ENCODE data around the gene INA.

INA gene

DNA sequence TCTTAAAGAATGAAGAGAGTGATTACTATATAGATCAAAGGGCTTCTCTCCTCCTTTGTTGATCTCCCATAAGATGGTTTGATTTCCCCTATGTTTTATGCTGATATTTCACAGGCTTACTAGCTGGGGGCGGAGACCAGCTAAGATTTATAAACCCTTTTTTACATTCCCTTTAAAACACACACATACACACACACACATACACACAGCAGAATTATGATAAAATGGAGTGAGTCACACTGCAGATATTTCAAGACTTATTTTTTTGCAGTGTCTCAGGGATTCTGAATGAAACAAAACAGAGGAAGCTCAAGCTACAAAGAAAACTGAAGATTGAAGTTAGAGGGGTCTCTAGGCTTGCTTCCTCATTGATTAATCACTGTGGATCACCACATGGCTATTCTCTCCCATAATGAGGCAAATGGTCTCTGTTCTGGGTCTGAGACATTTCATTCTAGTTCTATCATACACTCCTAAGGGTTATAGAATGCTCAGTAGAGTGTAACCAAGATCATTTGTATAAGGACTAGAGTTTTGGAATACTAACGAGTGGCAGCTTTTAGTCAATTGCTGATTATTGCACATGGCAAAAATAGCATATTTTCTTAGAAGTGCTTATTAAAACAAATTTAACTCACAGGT lies 18.6 kb downstream of the INA start:
- no peaks in the 10 kb centered on the region for H3K4me1 ChIP-seq (ENCODE audit: control insufficient read depth, insufficient read depth, low read length, poor library complexity, severe bottlenecking)
- H3K36me3 ChIP-seq (ENCODE audit: control insufficient read depth, insufficient read depth, low read length), result peaks cover under 1% of the 10 kb centered on the region
- H3K27ac ChIP-seq (ENCODE audit: low read depth, low read length, severe bottlenecking), result no peak overlapping the region
- no peak overlapping the region for H3K4me3 ChIP-seq (ENCODE audit: extremely low read depth, insufficient read depth, low read length, poor library complexity, severe bottlenecking)
- no CpG with 5 or more reads among the region's 2 CpGs for WGBS, 2 experiments (ENCODE audit: insufficient coverage in 2 of 2)
- no peaks in the 10 kb centered on the region for H3K9me3 ChIP-seq (ENCODE audit: control insufficient read depth, low read length)

DNA sequence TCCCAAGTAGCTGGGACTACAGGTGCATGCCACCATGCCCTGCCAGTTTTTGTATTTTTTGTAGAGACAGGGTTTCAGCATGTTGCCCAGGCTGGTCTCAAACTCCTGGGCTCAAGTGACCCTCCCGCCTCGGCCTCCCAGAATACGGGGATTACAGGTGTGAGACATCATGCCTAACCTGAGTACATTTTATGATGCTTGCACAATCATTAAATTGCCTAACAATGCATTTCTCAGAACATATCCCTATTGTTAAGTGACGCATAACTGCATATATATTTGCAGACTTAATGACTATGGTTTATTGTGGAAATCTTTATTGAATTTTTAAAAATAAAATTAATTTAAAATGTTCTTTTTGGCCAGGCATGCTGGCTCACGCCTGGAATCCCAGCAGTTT lies 30.7 kb downstream of the INA start:
- H3K9me3 ChIP-seq (ENCODE audit: control insufficient read depth, low read length), result no peaks in the 10 kb centered on the region
- no peak overlapping the region for H3K4me3 ChIP-seq (ENCODE audit: extremely low read depth, insufficient read depth, low read length, poor library complexity, severe bottlenecking)
- 93 to 98% methylated on average over 4 of the region's 5 CpGs for WGBS, 2 experiments (ENCODE audit: insufficient coverage in 2 of 2)
- H3K36me3 ChIP-seq (ENCODE audit: control insufficient read depth, insufficient read depth, low read length), result peaks cover 84% of the 10 kb centered on the region
- H3K4me1 ChIP-seq (ENCODE audit: control insufficient read depth, insufficient read depth, low read length, poor library complexity, severe bottlenecking), result no peaks in the 10 kb centered on the region
- H3K27ac ChIP-seq (ENCODE audit: low read depth, low read length, severe bottlenecking), result no peak overlapping the region

GRCh38 chr10:103310197-103310596 lies 33.3 kb downstream of the INA start:
- Histone ChIP-seq H3K4me1 (ENCODE audit: control insufficient read depth, insufficient read depth, low read length, poor library complexity, severe bottlenecking) (no peaks in the 10 kb centered on the region), H3K4me3 (ENCODE audit: extremely low read depth, insufficient read depth, low read length, poor library complexity, severe bottlenecking) (no peak overlapping the region), H3K27ac (ENCODE audit: low read depth, low read length, severe bottlenecking) (no peak overlapping the region), H3K9me3 (ENCODE audit: control insufficient read depth, low read length) (no peaks in the 10 kb centered on the region), H3K36me3 (ENCODE audit: control insufficient read depth, insufficient read depth, low read length) (peaks cover 92% of the 10 kb centered on the region)
- no CpG with 5 or more reads among the region's 1 CpG for WGBS, 2 experiments (ENCODE audit: insufficient coverage in 2 of 2)

DNA sequence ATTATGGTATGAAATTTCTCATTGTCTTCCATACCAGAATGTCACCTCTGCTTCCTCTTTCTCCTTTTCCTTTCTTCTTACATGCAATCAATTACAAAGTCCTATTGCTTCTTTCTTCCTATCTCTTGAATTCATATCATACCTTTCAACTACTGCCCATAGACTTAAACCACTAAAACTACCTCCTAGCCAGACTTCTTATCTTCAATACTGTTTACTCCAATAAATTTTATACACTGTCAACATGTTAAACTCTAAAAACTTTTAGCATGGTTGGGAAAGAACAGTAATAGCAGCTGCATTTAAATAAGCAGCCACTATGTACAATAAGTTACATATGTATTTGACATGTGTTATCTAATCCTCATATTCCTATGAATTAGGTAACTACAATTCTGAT lies 39.1 kb downstream of the INA start:
- Histone ChIP-seq H3K9me3 (ENCODE audit: control insufficient read depth, low read length) (no peaks in the 10 kb centered on the region), H3K27ac (ENCODE audit: low read depth, low read length, severe bottlenecking) (no peak overlapping the region), H3K4me3 (ENCODE audit: extremely low read depth, insufficient read depth, low read length, poor library complexity, severe bottlenecking) (no peak overlapping the region), H3K36me3 (ENCODE audit: control insufficient read depth, insufficient read depth, low read length) (peaks cover 83% of the 10 kb centered on the region), H3K4me1 (ENCODE audit: control insufficient read depth, insufficient read depth, low read length, poor library complexity, severe bottlenecking) (no peaks in the 10 kb centered on the region)

DNA sequence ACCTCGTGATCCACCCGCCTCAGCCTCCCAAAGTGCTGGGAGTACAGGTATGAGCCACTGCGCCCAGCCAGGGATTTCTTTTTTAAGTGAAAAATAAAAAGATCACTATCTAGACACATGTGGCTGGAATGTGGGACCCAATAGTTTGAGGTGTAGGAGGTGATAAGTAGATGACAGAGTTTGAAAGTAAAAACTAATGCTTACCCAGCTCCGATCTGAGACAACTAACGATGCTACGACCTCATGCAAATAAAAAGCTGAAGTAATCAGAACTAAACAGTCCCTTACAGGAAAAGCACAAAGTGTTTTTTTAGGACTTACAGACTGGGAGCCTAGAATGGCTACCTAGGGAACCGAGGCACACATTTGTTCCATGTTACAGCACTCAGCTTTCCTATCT lies 51.0 kb downstream of the INA start:
- Histone ChIP-seq H3K4me3 (ENCODE audit: extremely low read depth, insufficient read depth, low read length, poor library complexity, severe bottlenecking) (no peak overlapping the region), H3K4me1 (ENCODE audit: control insufficient read depth, insufficient read depth, low read length, poor library complexity, severe bottlenecking) (no peaks in the 10 kb centered on the region), H3K9me3 (ENCODE audit: control insufficient read depth, low read length) (no peaks in the 10 kb centered on the region), H3K27ac (ENCODE audit: low read depth, low read length, severe bottlenecking) (no peak overlapping the region), H3K36me3 (ENCODE audit: control insufficient read depth, insufficient read depth, low read length) (peaks cover 92% of the 10 kb centered on the region)
- 94 to 100% methylated on average over 4 to 6 of the region's 7 CpGs for WGBS, 2 experiments (ENCODE audit: insufficient coverage in 2 of 2)

DNA sequence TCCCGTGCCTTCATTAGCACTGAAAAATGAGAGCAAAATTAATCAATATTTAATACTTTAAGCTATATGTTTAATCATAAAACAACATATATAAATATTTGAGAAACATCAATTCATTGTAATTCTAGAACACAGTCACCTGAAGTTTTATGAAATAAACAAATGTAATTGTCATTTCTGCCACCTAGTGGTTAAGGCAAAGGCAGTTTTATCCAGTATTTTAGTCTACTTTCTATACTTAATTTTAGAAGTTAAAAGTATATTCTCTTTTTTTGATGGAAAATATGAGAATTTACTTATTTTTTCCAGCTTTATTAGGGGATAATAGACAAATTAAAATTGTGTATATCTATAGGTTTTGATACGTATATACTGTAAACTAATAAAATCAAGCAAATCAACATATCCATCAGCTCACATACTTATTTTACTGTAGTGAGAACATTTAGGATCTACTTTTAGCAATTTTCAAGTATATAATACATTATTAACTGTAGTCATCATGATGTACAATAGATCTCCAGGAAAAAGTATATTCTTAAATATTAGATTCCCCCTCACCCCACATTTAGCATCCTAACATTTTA lies 57.1 kb downstream of the INA start:
- no peaks in the 10 kb centered on the region for H3K4me1 ChIP-seq (ENCODE audit: control insufficient read depth, insufficient read depth, low read length, poor library complexity, severe bottlenecking)
- H3K9me3 ChIP-seq (ENCODE audit: control insufficient read depth, low read length), result no peaks in the 10 kb centered on the region
- peaks cover 74% of the 10 kb centered on the region for H3K36me3 ChIP-seq (ENCODE audit: control insufficient read depth, insufficient read depth, low read length)
- no CpG with 5 or more reads among the region's 2 CpGs for WGBS, 2 experiments (ENCODE audit: insufficient coverage in 2 of 2)
- no peak overlapping the region for H3K4me3 ChIP-seq (ENCODE audit: extremely low read depth, insufficient read depth, low read length, poor library complexity, severe bottlenecking)
- no peak overlapping the region for H3K27ac ChIP-seq (ENCODE audit: low read depth, low read length, severe bottlenecking)

DNA sequence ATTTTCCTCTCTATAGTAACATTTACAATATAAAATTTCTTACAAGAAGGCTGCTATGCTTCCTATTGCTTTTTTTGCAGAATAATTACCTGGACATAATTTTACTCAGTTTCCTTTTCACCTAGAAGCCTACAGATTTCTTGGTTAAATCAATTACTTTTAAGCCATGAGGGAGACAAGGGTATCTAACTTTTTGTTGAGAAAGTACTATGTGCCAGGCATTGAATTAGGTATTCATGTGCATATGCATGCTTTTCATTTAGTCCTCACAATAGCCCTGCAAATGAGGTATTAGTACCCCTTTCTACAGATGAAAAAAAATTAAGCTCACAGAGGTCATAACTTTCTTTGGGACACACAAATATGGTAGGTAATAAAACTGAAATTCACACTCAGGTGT lies 57.6 kb downstream of the INA start:
- Histone ChIP-seq H3K27ac (ENCODE audit: low read depth, low read length, severe bottlenecking) (no peak overlapping the region), H3K4me3 (ENCODE audit: extremely low read depth, insufficient read depth, low read length, poor library complexity, severe bottlenecking) (no peak overlapping the region), H3K36me3 (ENCODE audit: control insufficient read depth, insufficient read depth, low read length) (peaks cover 74% of the 10 kb centered on the region), H3K4me1 (ENCODE audit: control insufficient read depth, insufficient read depth, low read length, poor library complexity, severe bottlenecking) (no peaks in the 10 kb centered on the region), H3K9me3 (ENCODE audit: control insufficient read depth, low read length) (no peaks in the 10 kb centered on the region)

DNA sequence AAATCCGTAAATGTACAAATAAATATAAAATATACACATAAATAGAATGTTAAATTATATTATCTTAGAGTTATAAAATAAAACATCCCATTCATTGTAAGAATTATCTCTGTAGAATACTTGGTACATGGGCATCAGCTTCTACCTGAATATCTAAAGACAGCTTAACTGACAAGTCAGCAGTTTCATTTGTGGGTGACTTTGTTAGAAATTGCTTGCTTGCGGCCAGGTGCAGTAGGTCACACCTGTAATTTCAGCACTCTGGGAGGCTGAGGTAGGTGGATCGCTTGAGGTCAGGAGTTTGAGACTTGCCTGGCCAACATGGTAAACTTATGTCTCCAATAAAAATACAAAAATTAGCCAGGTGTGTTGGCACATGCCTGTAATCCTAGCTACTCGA lies 59.4 kb downstream of the INA start:
- WGBS, 2 experiments (ENCODE audit: insufficient coverage in 2 of 2), result 94% methylated on average over 3 of the region's 4 CpGs; no CpG with 5 or more reads in 1 of the 2 experiments

More for the DNA sequence above, 59.4 kb downstream of the INA start:
- Histone ChIP-seq H3K27ac (ENCODE audit: low read depth, low read length, severe bottlenecking) (no peak overlapping the region), H3K9me3 (ENCODE audit: control insufficient read depth, low read length) (no peaks in the 10 kb centered on the region), H3K4me1 (ENCODE audit: control insufficient read depth, insufficient read depth, low read length, poor library complexity, severe bottlenecking) (no peaks in the 10 kb centered on the region), H3K4me3 (ENCODE audit: extremely low read depth, insufficient read depth, low read length, poor library complexity, severe bottlenecking) (no peak overlapping the region), H3K36me3 (ENCODE audit: control insufficient read depth, insufficient read depth, low read length) (peaks cover 64% of the 10 kb centered on the region)

Measured in mesodermal cell (in vitro differentiated cells).